ENCODE results near the gene WNK2. TPM values are rescaled to one million over a fixed set of nuclear protein-coding genes. Genes with fewer than 3 reads are reported as not detected.

Gene WNK2
- total RNA-seq, 1 donor from 2014 or later: 123 TPM

DNA sequence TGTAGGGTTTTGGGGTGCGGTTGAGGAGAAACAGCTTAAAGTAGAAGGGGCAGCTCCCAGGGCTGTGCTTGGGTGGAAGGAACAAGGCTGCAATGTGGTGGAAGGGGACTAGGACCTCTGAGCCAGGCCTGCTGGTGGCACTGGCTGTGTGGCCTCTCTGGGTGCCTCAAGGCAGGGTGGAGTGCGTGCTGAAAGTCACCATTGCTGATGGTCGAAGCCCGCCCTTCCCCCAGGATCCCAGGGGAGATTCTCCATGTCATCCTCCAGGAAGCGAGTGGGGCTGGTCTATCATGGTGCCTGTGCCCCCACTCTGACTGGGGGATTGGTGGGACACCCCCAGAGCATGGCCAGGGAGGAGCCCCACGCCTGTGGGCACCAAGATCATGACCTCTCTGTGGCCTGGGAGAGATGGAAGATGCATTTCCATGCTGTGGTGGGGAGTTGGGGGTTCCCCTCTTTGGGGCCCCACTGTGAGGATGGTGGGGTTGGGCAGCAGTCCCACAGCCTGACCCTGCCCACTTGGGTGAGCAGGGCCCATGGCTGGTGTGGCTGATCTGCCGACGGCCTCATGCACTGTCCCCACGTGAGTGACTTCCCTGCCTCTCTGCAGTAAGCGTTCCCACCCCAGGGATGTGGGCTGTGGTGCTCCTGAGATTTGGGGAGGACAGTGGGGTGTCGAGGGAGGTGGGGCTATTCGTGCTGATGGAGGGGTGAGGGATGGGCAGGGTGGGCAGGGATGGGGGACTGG, 25.8 kb downstream of the WNK2 start:
- intact Hi-C loops (cut with DNase I): no loop called here
- DNase-seq (ENCODE audit: low spot score): no peak

DNA sequence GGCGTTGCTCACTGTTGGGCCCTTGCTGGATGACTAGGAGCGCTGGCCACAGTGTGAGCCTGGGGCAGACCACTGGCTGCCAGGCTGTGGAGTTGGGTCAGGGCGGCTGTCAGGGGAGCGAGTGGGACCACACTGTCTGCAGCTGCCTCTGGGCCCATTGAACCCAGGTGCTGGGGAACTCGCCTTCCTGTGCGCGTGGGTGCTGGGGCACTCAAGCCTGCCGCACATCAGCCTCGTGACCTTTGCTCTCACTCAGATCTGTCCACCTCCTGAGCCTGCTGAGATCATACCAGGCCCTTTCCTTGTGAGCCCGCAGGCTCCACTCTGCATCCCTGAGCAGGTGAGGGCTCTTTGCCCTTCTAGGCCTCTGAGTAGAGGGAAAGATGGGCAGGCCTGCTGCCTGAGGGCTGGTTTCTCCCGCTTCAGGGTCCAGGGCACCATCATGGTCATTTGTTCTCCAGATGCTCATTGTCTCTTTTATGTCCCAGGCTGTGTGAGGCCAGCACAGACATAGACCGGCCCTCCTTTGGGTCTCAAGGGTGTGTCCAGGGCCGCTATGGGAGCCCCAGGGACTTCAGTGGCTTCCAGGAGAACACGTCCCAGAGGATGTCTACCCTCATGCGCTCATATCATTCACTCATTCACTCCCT, 26.5 kb downstream of the WNK2 start:
- no peak for DNase-seq (ENCODE audit: low spot score)
- intact Hi-C loops (cut with DNase I): no loop called here

DNA sequence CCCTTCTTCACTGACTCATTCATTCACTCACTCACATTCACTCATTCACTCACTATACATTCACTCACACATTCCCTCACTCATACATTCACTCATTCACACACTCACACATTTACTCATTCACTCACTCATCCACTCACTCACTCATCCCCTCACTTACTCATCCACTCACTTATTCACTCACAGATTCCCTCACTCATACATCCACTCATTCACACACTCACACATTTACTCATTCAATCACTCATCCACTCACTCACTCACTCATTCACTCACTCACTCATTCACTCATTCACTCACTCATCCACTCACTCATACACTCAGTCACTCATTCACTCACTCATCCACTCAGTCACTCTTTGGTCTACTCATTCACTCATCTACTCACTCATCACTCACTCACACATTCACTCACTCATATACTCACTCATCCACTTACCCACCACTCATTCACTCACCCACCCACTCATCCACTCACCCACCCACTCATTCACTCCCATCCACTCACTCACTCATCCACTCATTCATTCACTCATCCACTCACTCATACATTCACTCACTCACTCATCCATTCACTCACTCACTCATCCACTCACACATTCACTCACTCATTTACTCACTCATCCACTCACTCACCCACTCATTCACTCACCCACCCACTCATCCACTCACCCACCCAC, 27.2 kb downstream of the WNK2 start:
- intact Hi-C loops (cut with DNase I): no loop called here
- no peak for DNase-seq (ENCODE audit: low spot score)

DNA sequence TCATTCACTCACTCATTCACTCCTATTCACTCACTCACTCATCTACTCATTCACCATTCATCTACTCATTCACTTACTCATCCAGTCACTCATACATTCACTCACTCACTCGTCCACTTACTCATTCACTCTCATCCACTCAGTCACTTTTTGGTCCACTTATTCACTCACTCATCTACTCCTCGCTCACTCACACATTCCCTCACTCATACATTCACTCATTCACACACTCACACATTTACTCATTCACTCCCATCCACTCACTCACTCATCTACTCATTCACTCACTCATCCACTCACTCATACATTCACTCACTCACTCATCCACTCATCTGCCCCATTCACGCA, 27.7 kb downstream of the WNK2 start:
- DNase-seq (ENCODE audit: low spot score): no peak
- intact Hi-C loops (cut with DNase I): no loop called here

DNA sequence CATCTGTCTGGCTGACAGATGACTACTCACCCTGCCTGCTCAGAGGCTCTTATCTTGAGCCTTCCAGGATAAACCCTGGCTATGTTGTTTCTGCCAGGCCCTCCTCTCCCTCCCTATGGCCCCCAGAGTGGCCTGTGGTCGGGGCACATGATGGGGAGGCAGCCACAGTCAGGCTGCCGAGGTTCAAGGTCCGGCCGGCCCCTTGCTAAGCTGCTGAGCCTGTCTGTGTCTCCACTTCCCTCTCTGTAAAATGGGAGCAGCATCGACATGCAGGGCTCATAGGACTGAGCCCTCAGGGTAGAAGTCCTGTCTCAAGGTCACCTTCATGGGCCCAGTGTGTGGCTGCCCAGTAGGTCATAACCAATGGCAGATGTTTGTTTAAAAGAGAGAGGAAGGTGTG, 28.5 kb downstream of the WNK2 start:
- no peak for DNase-seq (ENCODE audit: low spot score)
- intact Hi-C loops (cut with DNase I): no loop called here

DNA sequence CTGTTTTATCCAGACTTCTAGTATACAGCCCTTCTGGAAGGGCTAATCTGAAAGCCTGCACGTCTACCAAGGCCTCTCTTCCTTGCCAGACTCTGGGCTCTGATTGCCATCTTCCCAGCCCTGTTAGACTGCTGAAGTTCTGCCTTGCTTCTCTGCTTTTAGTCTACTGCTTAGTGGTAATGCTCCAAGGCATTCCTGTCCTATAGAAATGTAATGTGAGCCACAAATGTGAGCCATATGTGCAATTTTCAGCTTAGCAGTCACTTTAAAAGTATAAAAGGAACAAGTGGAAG, 32.1 kb downstream of the WNK2 start:
- intact Hi-C loops (cut with DNase I): no loop called here
- DNase-seq (ENCODE audit: low spot score): no peak

DNA sequence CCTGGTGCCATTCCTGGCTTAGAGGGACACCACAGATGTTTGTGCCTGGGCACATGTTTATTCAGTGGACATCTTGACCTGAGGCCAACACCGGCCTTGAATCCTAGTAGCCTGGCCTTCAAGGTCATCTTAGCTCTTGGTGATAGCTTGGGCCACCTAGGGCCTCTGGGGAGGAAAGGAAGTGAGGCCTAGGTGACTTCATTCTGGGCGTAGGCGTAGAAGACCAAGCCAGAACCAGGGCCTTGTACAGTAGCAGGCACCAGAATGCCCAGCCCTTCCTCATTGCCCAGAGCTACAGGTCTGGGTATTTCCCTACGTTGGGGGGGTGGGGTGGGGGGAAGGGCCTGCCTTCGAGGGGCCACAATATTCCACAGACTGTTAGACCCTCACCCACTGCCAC, 33.8 kb downstream of the WNK2 start:
- intact Hi-C loops (cut with DNase I): loop anchor here (1.0 kb wide), 1 partner anchor 10 kb away; no protein-coding TSS in a partner anchor
- no peak for DNase-seq (ENCODE audit: low spot score)

DNA sequence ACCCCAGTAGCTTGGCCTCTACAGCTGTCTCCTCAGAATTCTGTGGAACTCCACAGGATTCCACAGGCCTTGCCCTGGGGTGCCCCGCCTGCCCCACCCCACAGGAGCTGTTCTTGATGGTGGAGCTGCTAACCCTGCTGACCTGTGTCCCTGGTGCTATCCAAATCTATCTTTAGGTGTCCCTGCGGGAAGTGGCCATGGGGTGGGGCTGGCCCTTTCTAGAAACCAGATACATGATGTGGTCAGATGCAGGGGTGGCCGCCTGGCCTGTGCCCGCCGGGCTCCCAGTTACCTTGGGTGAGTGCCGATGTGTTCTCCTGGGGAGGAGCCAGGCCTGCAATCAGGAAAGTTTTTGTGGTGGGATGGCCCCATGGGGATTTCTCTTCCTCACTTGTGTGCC, 34.2 kb downstream of the WNK2 start:
- intact Hi-C loops (cut with DNase I): loop anchor here (1.0 kb wide), 1 partner anchor 11 kb away; no protein-coding TSS in a partner anchor
- DNase-seq (ENCODE audit: low spot score): no peak

DNA sequence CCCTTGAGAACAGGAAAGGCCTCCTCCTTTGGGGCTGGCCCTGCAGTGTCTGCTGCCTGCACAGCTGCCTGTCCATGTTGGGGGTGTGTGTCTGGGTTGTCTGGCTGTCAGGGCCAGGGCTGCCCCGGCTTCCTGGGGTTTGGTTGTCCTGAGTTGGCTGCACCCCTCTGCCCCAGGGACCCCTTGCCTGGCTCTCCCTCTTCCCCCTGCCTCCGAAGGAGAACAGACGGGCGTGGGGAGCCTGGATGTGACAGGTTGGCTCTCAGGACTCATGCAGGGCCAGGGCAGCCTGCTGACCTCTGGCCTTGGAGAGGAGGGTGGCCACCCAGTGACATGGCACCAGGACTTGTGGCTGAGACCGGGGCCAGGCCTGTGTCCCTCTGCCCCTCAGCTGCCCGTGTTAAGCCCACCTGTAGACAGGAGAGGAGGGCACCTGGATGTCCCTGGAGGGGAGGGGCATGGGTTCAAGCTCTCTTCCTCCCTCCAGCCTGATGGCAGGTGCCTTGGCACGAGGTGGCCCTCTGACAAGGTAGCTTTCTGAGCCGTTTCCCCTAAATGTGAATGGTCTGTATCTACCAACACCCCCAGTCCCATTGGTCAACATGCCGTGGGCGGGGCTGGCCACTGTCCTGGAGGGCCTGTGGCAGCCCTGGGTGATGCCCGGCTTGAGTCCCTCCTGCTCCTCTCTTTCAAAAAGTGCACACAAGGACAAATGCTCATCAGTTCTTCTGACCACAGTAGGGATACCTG, 34.9 kb downstream of the WNK2 start:
- intact Hi-C loops (cut with DNase I): loop anchor here (1.0 kb wide), 1 partner anchor 12 kb away; no protein-coding TSS in a partner anchor
- no peak for DNase-seq (ENCODE audit: low spot score)

DNA sequence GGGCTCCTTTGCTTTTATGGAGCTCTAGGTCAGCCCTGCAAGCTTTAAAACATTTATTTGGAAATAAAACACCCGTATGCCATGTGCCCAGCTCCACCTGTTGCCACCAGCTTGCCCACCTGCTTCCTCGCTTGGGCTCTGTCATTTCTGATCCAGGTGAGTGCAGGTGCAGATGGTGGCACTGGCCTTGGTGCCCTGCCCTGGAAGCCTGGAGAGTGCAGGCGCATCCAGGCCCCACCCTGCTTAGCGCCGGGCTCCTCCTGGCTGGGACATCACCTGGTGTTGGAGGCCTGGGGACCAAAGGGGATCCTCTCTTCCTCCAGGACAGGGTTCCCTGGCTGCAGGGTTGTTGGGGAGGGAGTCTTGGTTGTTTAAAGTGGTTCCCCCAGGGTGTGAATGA, 35.8 kb downstream of the WNK2 start:
- intact Hi-C loops (cut with DNase I): no loop called here
- DNase-seq (ENCODE audit: low spot score): no peak

DNA sequence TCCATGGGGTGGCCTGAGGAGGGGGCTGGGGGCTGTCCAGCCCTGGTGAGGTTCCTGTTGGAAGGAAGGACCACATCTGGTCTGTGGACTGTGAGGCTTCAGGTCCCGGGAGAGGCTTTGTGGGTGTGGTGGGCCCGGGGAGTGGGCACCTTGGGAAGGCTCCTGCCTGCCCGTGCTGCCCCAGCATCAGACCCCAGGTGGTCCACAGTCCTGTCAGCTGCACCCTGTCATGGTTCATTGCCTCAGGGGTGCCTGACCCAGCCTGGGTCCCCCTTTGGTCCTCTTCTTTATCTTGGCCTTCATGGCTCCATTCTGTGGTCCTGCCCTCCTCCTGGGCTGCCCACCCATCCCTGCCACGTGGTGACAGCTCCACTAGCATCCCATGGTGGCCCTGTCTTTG, 36.7 kb downstream of the WNK2 start:
- intact Hi-C loops (cut with DNase I): no loop called here
- no peak for DNase-seq (ENCODE audit: low spot score)

DNA sequence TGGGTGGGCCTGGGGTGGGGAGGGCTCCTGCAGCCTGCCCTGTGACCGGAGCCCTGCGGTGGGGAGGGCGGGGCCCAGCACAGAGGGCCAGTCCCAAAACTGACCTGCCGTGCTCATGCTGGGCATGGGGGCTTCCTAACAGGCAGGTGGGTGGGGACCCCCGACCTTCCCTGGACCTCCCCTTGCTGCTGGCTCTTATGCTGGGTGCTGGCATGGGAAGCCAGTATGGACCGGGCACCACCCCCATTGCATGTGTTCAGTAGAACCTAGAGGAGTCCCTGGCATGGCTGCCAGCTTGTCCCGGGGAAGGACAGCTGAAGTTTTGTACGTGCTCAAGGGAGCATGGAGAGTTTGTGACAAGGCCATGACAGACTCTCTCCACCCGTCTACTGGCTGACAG, 37.1 kb downstream of the WNK2 start:
- intact Hi-C loops (cut with DNase I): no loop called here
- DNase-seq (ENCODE audit: low spot score): no peak

DNA sequence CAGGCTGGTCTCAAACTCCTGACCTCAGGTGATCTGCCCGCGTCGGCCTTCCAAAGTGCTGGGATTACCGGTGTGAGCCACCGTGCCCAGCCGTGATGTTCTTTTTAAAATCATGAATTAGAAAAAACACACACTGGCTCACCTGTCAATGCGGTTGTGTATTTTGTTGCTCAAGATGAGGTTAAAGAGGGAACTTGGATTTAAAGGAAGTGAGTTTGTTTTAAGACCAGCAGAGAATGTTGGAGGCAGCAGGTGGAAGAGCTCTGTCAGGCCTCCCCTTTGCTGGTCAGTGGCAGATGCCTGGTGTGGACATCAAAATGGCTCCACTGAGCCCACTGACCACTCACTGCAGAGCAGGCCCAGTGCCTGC, 38.9 kb downstream of the WNK2 start:
- intact Hi-C loops (cut with DNase I): no loop called here
- no peak for DNase-seq (ENCODE audit: low spot score)

DNA sequence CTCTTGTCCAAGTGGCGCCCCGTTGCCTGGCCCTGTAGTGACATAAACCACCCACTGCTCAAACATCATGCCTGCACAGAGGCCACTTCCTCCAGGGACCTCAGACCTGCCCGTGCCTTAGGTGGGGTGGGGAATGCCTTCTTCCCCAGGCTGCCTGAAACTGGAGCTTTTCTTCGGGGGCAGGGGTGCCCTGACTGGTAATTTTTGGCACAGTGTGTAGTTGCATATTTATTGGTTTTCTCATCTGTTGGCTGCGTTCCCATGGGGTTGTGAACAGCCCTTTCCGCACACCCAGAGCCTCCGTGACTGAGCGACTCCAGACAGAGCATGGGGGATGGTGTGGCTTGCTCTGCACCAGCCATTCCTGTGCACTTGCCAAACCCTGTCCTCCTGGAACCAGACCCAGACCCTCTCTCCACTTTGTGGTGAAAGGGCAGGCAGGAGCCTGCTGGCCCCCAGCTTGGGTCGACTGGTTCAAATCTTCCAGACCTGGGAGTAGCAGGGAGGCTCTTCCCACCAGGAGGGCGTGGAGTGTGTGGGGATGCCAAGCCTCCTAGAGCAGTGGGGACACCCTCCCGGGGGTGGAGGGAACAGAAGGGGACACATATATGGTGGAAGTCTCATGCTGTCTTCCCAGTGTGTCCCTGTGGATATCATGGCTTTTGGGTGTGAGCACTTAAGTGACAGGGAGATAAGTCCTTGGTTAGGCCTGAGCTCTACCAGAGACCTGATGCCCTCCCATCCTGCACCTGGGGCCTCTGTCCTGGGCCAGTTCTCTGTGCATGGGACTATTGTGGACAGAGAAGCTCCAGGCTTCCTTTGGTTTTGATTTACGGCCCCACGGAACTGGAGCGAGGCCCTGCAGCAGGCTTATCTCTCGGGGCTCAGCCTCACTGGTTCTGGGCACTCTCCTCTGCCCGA, 39.6 kb downstream of the WNK2 start:
- no peak for DNase-seq (ENCODE audit: low spot score)
- intact Hi-C loops (cut with DNase I): no loop called here

DNA sequence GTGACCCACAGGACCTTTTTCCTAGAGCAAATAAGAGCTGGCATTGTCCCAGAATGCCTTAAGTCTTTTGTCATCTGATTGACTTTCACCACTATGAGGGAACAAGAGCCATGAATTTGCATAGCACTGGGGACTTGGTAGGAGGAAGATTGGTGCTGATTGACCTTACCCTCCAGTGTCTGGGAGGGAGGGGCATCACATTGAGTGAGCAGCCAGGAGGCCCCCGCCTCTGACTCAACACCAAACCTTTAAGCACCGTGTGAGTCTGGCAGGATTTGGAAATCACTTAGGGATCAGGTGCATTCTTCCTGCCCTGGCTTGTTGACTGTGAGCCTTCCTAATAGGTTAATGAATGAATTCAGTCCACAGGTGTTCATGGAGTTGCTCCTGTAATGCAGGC, 40.7 kb downstream of the WNK2 start:
- DNase-seq (ENCODE audit: low spot score): no peak
- intact Hi-C loops (cut with DNase I): no loop called here

DNA sequence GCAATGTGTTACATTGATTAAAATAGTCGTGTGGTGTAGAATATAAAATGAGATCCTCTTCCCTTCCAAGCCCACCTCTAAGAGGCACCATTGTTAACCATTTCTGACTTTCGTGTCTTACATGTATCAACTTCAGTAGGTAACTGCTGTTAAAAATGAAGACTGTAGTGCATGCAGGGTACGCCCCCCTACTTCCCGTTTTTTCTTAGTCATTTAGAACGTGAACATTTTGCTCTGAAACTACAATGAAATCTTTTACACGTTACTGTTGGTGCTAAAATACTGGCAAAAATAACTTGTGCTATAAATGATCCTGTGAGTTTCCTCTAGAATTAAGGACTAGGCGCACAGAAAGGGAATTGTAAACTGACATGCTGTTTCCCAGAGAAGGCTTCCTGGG, 41.5 kb downstream of the WNK2 start:
- intact Hi-C loops (cut with DNase I): no loop called here

DNA sequence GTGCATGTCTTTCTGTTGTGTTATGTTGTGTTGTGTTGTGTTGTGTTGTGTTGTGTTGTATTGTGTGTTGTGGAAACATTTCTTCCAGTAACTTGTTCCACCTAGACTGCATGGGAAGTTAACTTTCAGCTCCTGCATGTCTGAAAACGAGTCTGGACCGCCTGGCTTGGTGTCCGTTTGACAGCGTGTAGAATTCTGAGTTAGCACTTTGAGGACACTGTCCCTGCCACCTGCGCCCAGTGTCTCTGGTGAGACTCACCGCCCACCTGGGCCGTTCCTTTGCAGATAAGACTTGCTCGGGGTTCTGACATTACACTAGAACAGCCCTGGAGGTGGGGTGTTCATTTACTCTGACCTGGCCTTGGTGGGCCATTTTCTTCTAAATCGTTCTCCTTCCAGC, 42.0 kb downstream of the WNK2 start:
- intact Hi-C loops (cut with DNase I): no loop called here
- no peak for DNase-seq (ENCODE audit: low spot score)

More for the DNA sequence above, 41.5 kb downstream of the WNK2 start:
- DNase-seq (ENCODE audit: low spot score): no peak

DNA sequence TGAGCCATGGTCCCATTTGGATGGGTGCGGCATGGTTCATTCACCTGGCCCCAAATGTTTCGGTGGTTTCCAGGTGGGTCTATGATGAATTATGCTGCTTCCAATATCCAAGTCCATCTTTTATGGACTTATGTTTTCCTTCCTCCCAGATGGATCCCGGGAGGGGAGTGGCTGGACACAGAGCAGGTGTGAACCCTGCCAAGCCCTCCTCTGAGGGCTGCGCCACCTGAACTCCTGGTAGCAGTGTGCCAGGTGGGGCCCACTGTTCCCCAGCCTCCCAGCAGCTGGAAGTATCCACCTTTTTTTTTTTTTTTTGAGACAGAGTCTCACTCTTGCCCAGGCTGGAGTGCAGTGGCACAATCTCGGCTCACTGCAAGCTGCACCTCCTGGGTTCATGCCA, 42.9 kb downstream of the WNK2 start:
- intact Hi-C loops (cut with DNase I): no loop called here
- no peak for DNase-seq (ENCODE audit: low spot score)

DNA sequence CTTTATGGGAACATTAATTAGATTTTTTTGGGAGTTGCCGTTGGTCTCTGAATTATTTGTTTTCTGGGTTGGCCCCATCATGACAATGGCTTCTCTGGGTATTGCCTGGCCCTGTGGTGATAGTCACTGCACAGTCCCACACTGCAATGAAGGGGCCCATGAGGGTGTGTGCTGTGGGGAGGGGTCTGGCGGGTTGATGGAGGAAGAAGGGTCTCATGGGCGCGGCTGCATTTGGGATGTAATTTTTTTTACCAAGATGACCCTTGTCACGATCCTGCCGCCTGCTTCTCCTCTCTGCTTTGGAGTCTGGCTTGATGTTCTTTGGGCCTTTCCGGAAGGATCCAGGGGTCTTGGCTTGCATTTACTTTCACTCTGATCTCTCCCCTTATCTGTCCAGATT, 44.1 kb downstream of the WNK2 start:
- DNase-seq (ENCODE audit: low spot score): no peak
- intact Hi-C loops (cut with DNase I): no loop called here

DNA sequence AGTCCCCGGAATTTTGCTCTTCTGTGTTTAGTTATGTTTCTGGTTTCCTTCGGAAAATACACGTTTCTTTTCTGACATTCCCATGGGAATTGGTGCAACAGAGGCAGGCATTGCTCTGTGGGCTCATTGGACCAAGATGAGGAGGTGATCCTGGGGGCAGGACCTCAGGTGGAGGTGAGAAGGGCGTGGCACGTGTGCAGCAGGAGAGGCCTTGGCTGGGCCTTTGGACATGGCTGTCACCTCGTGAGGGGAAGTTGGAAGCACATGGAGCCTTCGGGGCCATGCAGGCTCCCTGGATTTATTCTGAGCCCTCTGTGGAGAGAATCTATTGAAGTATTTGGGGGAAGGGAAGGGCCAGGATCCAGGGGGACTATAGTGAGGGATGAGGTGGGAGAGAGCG, 44.5 kb downstream of the WNK2 start:
- no peak for DNase-seq (ENCODE audit: low spot score)
- intact Hi-C loops (cut with DNase I): no loop called here

All from cardiac septum (tissue), 1 donor.